ENCODE results near the gene AIG1. TPM values are rescaled to one million over a fixed set of nuclear protein-coding genes. Genes with fewer than 3 reads are reported as not detected.

Gene AIG1
- total RNA-seq, 1 donor from 2014 or later = 2.6 TPM

Other genes starting within 250 kb of the AIG1 start
- 33.9 and 38.4 TPM in 2 replicates for gene HIVEP2, start 115.7 kb upstream of the AIG1 start, total RNA-seq